ENCODE results near the gene ADPRHL1.
"Not testable (repeated sequence)": the region's sequence is repeated elsewhere in the genome, so short reads cannot be mapped to it uniquely, and the experiment has no call there.

The ADPRHL1 gene

GRCh38 chr13:113454936-113455335 is 1.6 kb upstream of the ADPRHL1 start:
- DNase-seq: no peak

GRCh38 chr13:113452466-113452865 is 822 bp downstream of the ADPRHL1 start:
- DNase-seq: no peak

GRCh38 chr13:113451951-113452421 is 1.3 kb downstream of the ADPRHL1 start:
- DNase-seq: no peak

GRCh38 chr13:113450861-113451620 is 2.2 kb downstream of the ADPRHL1 start:
- DNase-seq: not testable (repeated sequence)

GRCh38 chr13:113450348-113450744 is 2.9 kb downstream of the ADPRHL1 start:
- DNase-seq: not testable (repeated sequence)

- DNase-seq: no peak
Measured at GRCh38 chr13:113449693-113450347, 3.5 kb downstream of the ADPRHL1 start.

GRCh38 chr13:113448885-113449692 is 4.2 kb downstream of the ADPRHL1 start:
- DNase-seq: peak; percentile 100

GRCh38 chr13:113448545-113448884 is 4.8 kb downstream of the ADPRHL1 start:
- DNase-seq: peak; percentile 74

- DNase-seq: no peak
Measured at GRCh38 chr13:113447596-113447995, 5.7 kb downstream of the ADPRHL1 start.

- DNase-seq: no peak
Measured at GRCh38 chr13:113446488-113446854, 6.8 kb downstream of the ADPRHL1 start.

GRCh38 chr13:113445791-113446487 is 7.3 kb downstream of the ADPRHL1 start:
- no peak for DNase-seq

- DNase-seq: no peak
Measured at GRCh38 chr13:113443991-113444390, 9.3 kb downstream of the ADPRHL1 start.

- DNase-seq: no peak
Measured at GRCh38 chr13:113442985-113443362, 10.3 kb downstream of the ADPRHL1 start.

GRCh38 chr13:113442354-113442984 is 10.8 kb downstream of the ADPRHL1 start:
- DNase-seq: no peak

- DNase-seq: no peak
Measured at GRCh38 chr13:113441661-113442060, 11.6 kb downstream of the ADPRHL1 start.

- DNase-seq: no peak
Measured at GRCh38 chr13:113437408-113438010, 15.8 kb downstream of the ADPRHL1 start.

GRCh38 chr13:113436866-113437265 is 16.4 kb downstream of the ADPRHL1 start:
- not testable (repeated sequence) for DNase-seq

GRCh38 chr13:113435907-113436306 is 17.4 kb downstream of the ADPRHL1 start:
- not testable (repeated sequence) for DNase-seq

GRCh38 chr13:113433391-113433916 is 19.8 kb downstream of the ADPRHL1 start:
- no peak for DNase-seq

GRCh38 chr13:113432506-113433270 is 20.6 kb downstream of the ADPRHL1 start:
- DNase-seq: no peak

GRCh38 chr13:113431171-113431570 is 22.1 kb downstream of the ADPRHL1 start:
- no peak for DNase-seq
